OCI-LY3 (cell line): Measurements from ENCODE around the gene MUC5B.

ENCODE experiments used
- H2AFZ ChIP-seq: fragments of 200-600, 300-600 bp; shearing (Covaris generic); 2 replicates; pipeline ENCODE4 v1.6.0; 2014; ENCODE audit warnings: antibody characterized with exemption, low read depth, low read length
- H3K27ac ChIP-seq: fragments of 200-600, 300-600 bp; sonication (generic); 2 replicates; pipeline ENCODE4 v1.5.1; 2014; ENCODE audit warnings: mild to moderate bottlenecking, low read length, moderate library complexity, mixed read lengths
- H3K27me3 ChIP-seq: fragments of 200-600, 300-600 bp; sonication (generic); 2 replicates; pipeline ENCODE4 v1.6.1; 2014; ENCODE audit warnings: low read depth, low read length, mixed read lengths
- H3K36me3 ChIP-seq: fragments of 200-600, 300-600 bp; sonication (generic); replicated peaks from 2 replicates; pipeline ENCODE3; 2014; ENCODE audit warnings: low read depth, low read length, mixed read lengths
- H3K4me1 ChIP-seq: fragments of 300-600, 200-600 bp; sonication (generic); 2 replicates; pipeline ENCODE4 v1.6.1; 2014; ENCODE audit warnings: low read length, mixed read lengths
- H3K4me2 ChIP-seq: fragments of 200-600, 300-600 bp; sonication (generic); 2 replicates; pipeline ENCODE4 v1.6.1; 2014; ENCODE audit warnings: low read length, mixed read lengths
- H3K4me3 ChIP-seq: fragments of 300-600, 200-600 bp; sonication (generic); 2 replicates; pipeline ENCODE4 v1.5.1; 2014; ENCODE audit warnings: antibody characterized with exemption, mild to moderate bottlenecking, low read length, moderate library complexity
- H3K79me2 ChIP-seq: fragments of 300-600, 200-600 bp; shearing (Covaris generic); 2 replicates; pipeline ENCODE4 v1.6.1; 2014; ENCODE audit warnings: mild to moderate bottlenecking, low read length, mixed read lengths
- H3K9ac ChIP-seq: fragments of 300-600, 200-600 bp; shearing (Covaris generic); 2 replicates; pipeline ENCODE4 v1.6.0; 2014; ENCODE audit warnings: mild to moderate bottlenecking, low read length, moderate library complexity
- H3K9me3 ChIP-seq: fragments of 200-600, 300-600 bp; shearing (Covaris generic); 2 replicates; pipeline ENCODE4 v1.6.1; 2014; ENCODE audit warnings: low read length, mixed read lengths; ENCODE audit not compliant: insufficient read depth
- H4K20me1 ChIP-seq: fragments of 200-600, 300-600 bp; sonication (generic); 2 replicates; pipeline ENCODE4 v1.6.1; 2016; ENCODE audit warnings: low read length, mixed read lengths; ENCODE audit not compliant: insufficient read depth
- EZH2phosphoT487 ChIP-seq: fragments of 200-600 bp; shearing (Covaris generic); IDR thresholded peaks from 2 replicates; pipeline ENCODE4 v1.6.1; 2018; ENCODE audit warnings: antibody characterized with exemption, mixed run types, low read depth
- TF ChIP-seq, protein P1 (sequence below): fragments of 200-600, 300-600 bp; sonication (generic); IDR thresholded peaks from 2 replicates; pipeline ENCODE4 v1.5.1; 2014; ENCODE audit warnings: antibody characterized with exemption, low read length, low read depth

MUC5B gene

DNA sequence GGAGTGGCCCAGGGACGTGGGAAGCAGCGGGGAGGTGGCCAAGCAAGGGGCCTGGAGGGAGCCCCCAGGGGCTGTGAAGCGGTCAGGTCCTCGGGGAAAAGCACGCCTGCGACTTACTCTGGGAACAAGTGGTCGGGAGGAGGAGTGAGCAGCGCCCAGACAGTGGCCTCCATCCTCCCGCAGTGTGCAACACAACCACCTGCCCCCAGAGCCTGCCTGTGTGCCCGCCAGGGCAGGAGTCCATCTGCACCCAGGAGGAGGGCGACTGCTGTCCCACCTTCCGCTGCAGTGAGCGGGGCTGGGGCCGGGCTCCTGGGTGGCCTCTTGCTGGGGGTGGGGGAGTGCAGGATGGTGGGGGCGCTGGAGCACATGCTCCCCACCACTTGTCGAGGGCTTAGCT lies 35.0 kb downstream of the MUC5B start:
- no peak overlapping the region for H3K9ac ChIP-seq
- H4K20me1 ChIP-seq = no peaks in the 10 kb centered on the region

DNA sequence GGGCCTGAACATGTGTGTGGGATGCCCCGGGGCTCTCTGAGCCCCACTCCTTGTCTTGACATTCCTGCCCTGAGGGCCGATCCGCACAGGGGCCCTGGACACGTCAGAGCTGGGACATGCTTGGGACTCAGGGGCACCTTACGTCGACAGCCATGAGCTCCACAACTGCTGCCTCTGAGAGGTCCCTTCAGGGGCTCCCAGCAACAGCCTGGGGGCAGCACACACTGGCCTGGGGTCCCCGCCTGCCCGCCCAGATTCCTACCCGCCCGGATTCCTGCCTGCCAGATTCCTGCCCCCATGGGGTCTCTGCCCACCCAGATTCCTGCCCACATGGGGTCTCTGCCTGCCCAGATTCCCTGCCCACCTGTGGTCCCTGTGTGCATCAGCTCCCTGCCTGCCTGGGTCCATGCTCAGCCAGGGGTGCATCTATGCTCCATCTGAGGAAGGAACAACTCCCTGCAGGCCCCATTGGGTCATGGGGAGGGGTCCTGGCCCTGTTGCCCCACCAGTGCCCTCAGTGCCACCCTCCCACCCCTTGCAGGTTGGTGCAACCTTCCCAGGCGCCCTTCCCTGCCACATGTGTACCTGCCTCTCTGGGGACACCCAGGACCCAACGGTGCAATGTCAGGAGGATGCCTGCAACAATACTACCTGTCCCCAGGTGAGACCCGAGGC lies 35.7 kb downstream of the MUC5B start:
- H3K27me3 ChIP-seq = no peaks in the 10 kb centered on the region
- H3K4me1 ChIP-seq = peaks cover 10% of the 10 kb centered on the region; the same call in 1 of the 2 replicates
- H3K4me2 ChIP-seq = no peak overlapping the region
- H3K9ac ChIP-seq = no peak overlapping the region
- no peak overlapping the region for H3K4me3 ChIP-seq
- no peaks in the 10 kb centered on the region for H3K9me3 ChIP-seq
- H2AFZ ChIP-seq = no peak overlapping the region
- no peaks in the 10 kb centered on the region for H4K20me1 ChIP-seq
- no peak for TF ChIP-seq EZH2phosphoT487
- TF ChIP-seq, protein P1, sequence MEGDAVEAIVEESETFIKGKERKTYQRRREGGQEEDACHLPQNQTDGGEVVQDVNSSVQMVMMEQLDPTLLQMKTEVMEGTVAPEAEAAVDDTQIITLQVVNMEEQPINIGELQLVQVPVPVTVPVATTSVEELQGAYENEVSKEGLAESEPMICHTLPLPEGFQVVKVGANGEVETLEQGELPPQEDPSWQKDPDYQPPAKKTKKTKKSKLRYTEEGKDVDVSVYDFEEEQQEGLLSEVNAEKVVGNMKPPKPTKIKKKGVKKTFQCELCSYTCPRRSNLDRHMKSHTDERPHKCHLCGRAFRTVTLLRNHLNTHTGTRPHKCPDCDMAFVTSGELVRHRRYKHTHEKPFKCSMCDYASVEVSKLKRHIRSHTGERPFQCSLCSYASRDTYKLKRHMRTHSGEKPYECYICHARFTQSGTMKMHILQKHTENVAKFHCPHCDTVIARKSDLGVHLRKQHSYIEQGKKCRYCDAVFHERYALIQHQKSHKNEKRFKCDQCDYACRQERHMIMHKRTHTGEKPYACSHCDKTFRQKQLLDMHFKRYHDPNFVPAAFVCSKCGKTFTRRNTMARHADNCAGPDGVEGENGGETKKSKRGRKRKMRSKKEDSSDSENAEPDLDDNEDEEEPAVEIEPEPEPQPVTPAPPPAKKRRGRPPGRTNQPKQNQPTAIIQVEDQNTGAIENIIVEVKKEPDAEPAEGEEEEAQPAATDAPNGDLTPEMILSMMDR = no peak
- H3K27ac ChIP-seq = no peak overlapping the region
- H3K36me3 ChIP-seq = no peaks in the 10 kb centered on the region
- H3K79me2 ChIP-seq = no peaks in the 10 kb centered on the region

More for the DNA sequence above, 35.0 kb downstream of the MUC5B start:
- peaks cover 8% of the 10 kb centered on the region; the same call in 1 of the 2 replicates for H3K4me1 ChIP-seq
- no peaks in the 10 kb centered on the region for H3K27me3 ChIP-seq
- no peak overlapping the region for H3K4me2 ChIP-seq
- H2AFZ ChIP-seq = no peak overlapping the region
- H3K79me2 ChIP-seq = no peaks in the 10 kb centered on the region
- no peaks in the 10 kb centered on the region for H3K36me3 ChIP-seq
- H3K9me3 ChIP-seq = no peaks in the 10 kb centered on the region
- H3K27ac ChIP-seq = no peak overlapping the region
- TF ChIP-seq, protein P1 = no peak
- TF ChIP-seq EZH2phosphoT487 = no peak
- H3K4me3 ChIP-seq = no peak overlapping the region

DNA sequence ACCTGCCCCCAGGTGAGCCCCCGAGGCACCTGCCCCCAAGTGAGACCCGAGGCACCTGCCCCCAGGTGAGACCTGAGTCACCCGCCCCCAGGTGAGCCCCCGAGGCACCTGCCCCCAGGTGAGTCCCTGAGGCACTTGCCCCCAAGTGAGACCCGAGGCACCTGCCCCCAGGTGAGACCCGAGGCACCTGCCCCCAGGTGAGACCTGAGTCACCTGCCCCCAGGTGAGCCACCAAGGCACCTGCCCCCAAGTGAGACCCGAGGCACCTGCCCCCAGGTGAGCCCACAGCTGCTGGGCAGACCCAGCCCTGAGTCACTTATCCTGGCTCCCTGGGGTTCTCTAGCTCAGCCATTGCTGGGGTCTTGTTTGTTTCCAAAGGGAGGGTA lies 36.2 kb downstream of the MUC5B start:
- TF ChIP-seq EZH2phosphoT487 = no peak
- H3K9ac ChIP-seq = no peak overlapping the region
- H2AFZ ChIP-seq = no peak overlapping the region
- peaks cover 10% of the 10 kb centered on the region; the same call in 1 of the 2 replicates for H3K4me1 ChIP-seq
- H3K36me3 ChIP-seq = no peaks in the 10 kb centered on the region
- no peaks in the 10 kb centered on the region for H3K27me3 ChIP-seq
- H3K4me3 ChIP-seq = no peak overlapping the region
- H3K9me3 ChIP-seq = no peaks in the 10 kb centered on the region
- H4K20me1 ChIP-seq = no peaks in the 10 kb centered on the region
- H3K4me2 ChIP-seq = no peak overlapping the region
- H3K27ac ChIP-seq = no peak overlapping the region
- H3K79me2 ChIP-seq = no peaks in the 10 kb centered on the region

DNA sequence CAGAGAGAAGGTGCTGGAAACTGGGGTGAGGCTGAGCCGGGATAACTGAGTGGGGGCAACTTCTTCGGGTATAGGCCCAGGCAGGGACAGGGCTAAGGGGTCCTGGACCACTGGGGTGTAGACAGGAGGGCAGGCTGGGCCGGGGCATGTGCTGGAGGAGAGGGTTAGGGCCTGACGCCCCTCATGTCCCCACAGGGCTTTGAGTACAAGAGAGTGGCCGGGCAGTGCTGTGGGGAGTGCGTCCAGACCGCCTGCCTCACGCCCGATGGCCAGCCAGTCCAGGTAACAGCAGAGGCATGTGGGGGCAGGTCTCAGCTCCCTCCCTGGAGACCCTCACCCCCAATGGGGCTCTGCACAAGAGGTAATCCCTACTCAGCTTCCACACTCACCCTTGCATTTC lies 36.7 kb downstream of the MUC5B start:
- Histone ChIP-seq H3K4me1 (peaks cover 11% of the 10 kb centered on the region; the same call in 1 of the 2 replicates), H3K79me2 (no peaks in the 10 kb centered on the region), H3K27ac (no peak overlapping the region)

More for the DNA sequence above, 36.7 kb downstream of the MUC5B start:
- Histone ChIP-seq H3K27me3 (no peaks in the 10 kb centered on the region), H2AFZ (no peak overlapping the region), H3K4me2 (no peak overlapping the region), H3K9ac (no peak overlapping the region), H4K20me1 (no peaks in the 10 kb centered on the region), H3K9me3 (no peaks in the 10 kb centered on the region), H3K4me3 (no peak overlapping the region), H3K36me3 (no peaks in the 10 kb centered on the region)
- TF ChIP-seq, protein P1 = no peak
- TF ChIP-seq EZH2phosphoT487 = no peak
